Measurements from ENCODE around the gene TTPAL. TPM values are rescaled to one million over a fixed set of nuclear protein-coding genes. Genes with fewer than 3 reads are reported as not detected.

TTPAL gene
- total and polyA plus RNA-seq, 12 donors = 4.2 to 17.8 (median 12.5) TPM

DNA sequence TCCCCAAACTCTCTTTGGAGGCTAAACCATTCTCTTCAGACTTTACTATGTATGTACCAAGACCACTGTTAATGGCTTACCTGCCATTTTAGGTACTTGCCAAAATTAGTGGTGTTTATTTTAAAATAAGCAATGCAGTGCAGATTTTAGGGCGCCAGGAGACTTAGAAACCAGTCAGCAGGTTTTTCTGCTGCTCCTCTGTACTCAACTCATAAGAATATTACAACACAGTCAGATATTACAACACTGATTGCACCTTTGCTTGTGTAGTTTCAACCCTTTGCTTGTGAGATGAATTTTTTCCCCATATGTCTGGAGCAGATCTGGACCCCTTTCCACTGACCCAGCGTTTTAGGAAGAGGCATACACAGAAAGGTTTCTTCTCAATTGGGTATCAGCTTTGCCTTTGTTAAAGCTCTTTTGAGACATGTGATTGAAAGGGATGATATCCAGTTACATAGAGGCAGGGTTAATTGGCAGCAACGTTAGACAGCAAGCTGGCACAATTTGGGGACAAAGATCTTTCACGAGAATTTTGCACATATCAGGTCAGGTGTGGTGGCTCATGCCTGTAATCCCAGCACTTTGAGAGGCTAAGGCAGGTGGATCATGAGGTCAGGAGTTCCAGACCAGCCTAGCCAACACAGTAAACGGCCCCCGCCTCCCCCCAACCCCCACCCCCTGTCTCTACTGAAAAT, 6.2 kb downstream of the TTPAL start:
- Histone ChIP-seq H3K4me3 (no peak overlapping the region), H3K9me3 (replicated peaks in 1 of 3) (no peaks in the 10 kb centered on the region), H3K4me1 (replicated peaks in 1 of 2) (peaks cover 0 to 2% of the 10 kb centered on the region in 2 donors), H3K27me3 (no peaks in the 10 kb centered on the region), H3K27ac (no peak overlapping the region), H3K36me3 (replicated peaks in 1 of 2) (peaks cover 0 to 18% of the 10 kb centered on the region in 2 donors)
- intact Hi-C loops (cut with DNase I) = no loop called here
- DNase-seq = no peak
- WGBS, 4 donors = 67 to 79% (median 76%) methylated on average over 6 of the region's 6 CpGs
- no peak for TF ChIP-seq POLR2A (IDR thresholded peaks at IDR 0.05)

DNA sequence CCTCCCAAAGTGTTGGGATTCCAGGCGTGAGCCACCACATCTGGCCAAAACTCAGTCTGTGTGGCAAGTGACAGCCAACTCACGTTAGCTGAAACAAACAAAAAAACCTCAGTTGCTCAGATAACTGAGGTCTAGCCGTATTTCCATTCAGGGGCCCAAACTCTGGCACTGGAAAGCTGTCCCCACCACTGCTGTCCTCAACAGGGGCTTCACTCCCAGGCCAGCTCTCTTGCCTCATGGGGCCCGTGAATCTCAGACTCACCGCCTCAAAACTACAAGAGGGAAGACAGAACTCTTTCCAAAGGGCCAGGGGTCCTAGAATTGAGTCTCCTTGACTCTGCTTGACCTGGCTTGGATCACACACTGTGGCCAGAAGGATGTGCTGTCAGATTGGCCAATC, 7.4 kb downstream of the TTPAL start:
- Histone ChIP-seq H3K4me3 (no peak overlapping the region), H3K27ac (no peak overlapping the region), H3K4me1 (replicated peaks in 1 of 2) (no peaks in the 10 kb centered on the region), H3K36me3 (replicated peaks in 1 of 2) (peaks cover 0 to 24% of the 10 kb centered on the region in 2 donors), H3K27me3 (no peaks in the 10 kb centered on the region), H3K9me3 (replicated peaks in 1 of 3) (no peaks in the 10 kb centered on the region)
- 94 to 98% (median 95%) methylated on average over 4 to 5 of the region's 5 CpGs for WGBS, 4 donors
- intact Hi-C loops (cut with DNase I) = no loop called here
- no peak for TF ChIP-seq POLR2A (IDR thresholded peaks at IDR 0.05)
- TF ChIP-seq, protein P1, sequence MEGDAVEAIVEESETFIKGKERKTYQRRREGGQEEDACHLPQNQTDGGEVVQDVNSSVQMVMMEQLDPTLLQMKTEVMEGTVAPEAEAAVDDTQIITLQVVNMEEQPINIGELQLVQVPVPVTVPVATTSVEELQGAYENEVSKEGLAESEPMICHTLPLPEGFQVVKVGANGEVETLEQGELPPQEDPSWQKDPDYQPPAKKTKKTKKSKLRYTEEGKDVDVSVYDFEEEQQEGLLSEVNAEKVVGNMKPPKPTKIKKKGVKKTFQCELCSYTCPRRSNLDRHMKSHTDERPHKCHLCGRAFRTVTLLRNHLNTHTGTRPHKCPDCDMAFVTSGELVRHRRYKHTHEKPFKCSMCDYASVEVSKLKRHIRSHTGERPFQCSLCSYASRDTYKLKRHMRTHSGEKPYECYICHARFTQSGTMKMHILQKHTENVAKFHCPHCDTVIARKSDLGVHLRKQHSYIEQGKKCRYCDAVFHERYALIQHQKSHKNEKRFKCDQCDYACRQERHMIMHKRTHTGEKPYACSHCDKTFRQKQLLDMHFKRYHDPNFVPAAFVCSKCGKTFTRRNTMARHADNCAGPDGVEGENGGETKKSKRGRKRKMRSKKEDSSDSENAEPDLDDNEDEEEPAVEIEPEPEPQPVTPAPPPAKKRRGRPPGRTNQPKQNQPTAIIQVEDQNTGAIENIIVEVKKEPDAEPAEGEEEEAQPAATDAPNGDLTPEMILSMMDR (IDR thresholded peaks at IDR 0.05) = no peak
- peak in 1 of 7 donors; percentile 42 for DNase-seq

DNA sequence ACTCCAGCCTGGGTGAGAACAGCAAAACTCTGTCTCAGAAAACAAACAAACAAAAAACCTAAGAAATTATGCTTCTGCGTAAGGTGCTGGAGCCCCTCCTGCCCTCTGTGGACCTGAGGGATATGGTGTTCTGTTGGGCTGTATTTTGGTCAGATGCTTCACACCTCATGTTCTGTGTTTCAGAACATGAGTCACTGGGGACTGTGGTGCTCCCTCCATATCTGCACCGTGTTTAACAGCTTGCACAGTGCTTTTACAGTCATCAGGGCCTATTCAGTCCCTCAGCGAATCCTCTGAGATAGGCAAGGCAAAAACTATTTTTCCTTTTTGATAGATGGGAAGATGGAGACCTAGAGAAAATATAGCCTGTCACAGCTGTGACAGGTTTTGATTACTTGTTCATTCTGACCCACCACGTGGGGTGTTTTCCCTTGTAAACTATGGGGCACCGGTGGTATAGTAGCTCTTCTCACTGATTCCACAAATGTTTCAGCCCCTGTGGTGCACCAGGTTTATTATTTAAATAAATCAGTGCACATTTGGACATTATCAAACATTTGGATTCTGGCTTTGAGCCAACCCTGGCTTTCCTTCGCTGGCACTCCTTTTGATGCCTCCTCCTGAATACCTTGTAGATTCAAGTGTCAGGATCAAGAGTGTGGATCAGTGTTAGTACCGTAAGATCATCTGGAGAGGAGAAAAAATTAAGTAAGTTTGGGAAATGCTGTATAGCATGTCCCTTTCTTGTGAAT, 9.6 kb downstream of the TTPAL start:
- no peak for TF ChIP-seq POLR2A (IDR thresholded peaks at IDR 0.05)
- TF ChIP-seq, protein P1 (IDR thresholded peaks at IDR 0.05) = no peak
- WGBS, 4 donors = 79 to 86% (median 84%) methylated on average over 7 of the region's 7 CpGs
- H3K36me3 ChIP-seq (replicated peaks in 1 of 2) = peaks cover 0 to 43% of the 10 kb centered on the region in 2 donors

DNA sequence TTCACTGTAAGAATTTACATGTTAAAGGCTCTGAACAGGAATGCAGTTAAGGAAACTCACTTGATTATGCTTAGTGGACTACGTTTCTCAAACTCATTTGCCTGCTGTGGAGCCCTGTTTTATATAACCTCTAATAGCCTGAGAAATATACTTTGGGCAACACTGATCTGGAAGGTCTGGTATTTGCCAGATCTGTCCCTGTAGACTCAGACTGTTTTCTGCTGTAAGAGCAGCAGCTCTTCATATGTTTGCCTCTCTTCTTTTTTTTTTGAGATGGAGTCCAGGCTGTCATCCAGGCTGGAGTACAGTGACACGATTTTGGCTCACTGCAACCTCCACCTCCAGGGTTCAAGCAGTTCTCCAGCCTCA, 10.1 kb downstream of the TTPAL start:
- peaks cover 0 to 43% of the 10 kb centered on the region in 2 donors for H3K36me3 ChIP-seq (replicated peaks in 1 of 2)
- intact Hi-C loops (cut with DNase I) = no loop called here

More for the DNA sequence above, 9.6 kb downstream of the TTPAL start:
- H3K27me3 ChIP-seq = no peaks in the 10 kb centered on the region
- peaks cover 0 to 7% of the 10 kb centered on the region in 2 donors for H3K4me1 ChIP-seq (replicated peaks in 1 of 2)
- no peaks in the 10 kb centered on the region for H3K9me3 ChIP-seq (replicated peaks in 1 of 3)
- peak in 1 of 7 donors; percentile 50 for DNase-seq
- no peak overlapping the region for H3K27ac ChIP-seq
- intact Hi-C loops (cut with DNase I) = no loop called here
- H3K4me3 ChIP-seq = no peak overlapping the region

More for the DNA sequence above, 10.1 kb downstream of the TTPAL start:
- TF ChIP-seq POLR2A (IDR thresholded peaks at IDR 0.05) = no peak
- TF ChIP-seq, protein P1 (IDR thresholded peaks at IDR 0.05) = no peak
- Histone ChIP-seq H3K4me3 (no peak overlapping the region), H3K27me3 (no peaks in the 10 kb centered on the region), H3K4me1 (replicated peaks in 1 of 2) (peaks cover 0 to 7% of the 10 kb centered on the region in 2 donors), H3K9me3 (replicated peaks in 1 of 3) (no peaks in the 10 kb centered on the region), H3K27ac (no peak overlapping the region)
- no peak for DNase-seq
- 77 to 81% (median 79%) methylated on average over 2 of the region's 2 CpGs for WGBS, 4 donors
